Hematopoietic multipotent progenitor cell treated with erythropoietin and hydrocortisone succinate and interleukin-3 and kit ligand, for 17 days (in vitro differentiated cells): ENCODE data around the gene PYGO2.

Experiments used
- DNase-seq: peaks from one replicate; pipeline ENCODE4 v3.0.0-alpha.2; 2015; ENCODE audit warnings: low spot score

Gene PYGO2

GRCh38 chr1:154961207-154962155 is at the start of gene PYGO2:
Gene PYGO2 (minus strand): TSS chr1:154961782. CDS start chr1:154961576, 206 bp downstream.
- peak; percentile 83 for DNase-seq

- DNase-seq = no peak
Measured at GRCh38 chr1:155011004-155011416, 49.4 kb upstream of the PYGO2 start.

GRCh38 chr1:155010211-155010918 is 48.8 kb upstream of the PYGO2 start:
- DNase-seq = no peak

- DNase-seq = no peak
Measured at GRCh38 chr1:155009742-155010141, 48.2 kb upstream of the PYGO2 start.

- DNase-seq = no peak
Measured at GRCh38 chr1:155009221-155009711, 47.7 kb upstream of the PYGO2 start.

GRCh38 chr1:155008015-155008941 is 46.7 kb upstream of the PYGO2 start:
- DNase-seq = no peak

GRCh38 chr1:155007251-155007828 is 45.8 kb upstream of the PYGO2 start:
- DNase-seq = no peak

GRCh38 chr1:155006601-155007101 is 45.1 kb upstream of the PYGO2 start:
- peak; percentile 47 for DNase-seq

GRCh38 chr1:155005076-155006011 is 43.8 kb upstream of the PYGO2 start:
- DNase-seq = no peak

GRCh38 chr1:155004352-155005075 is 42.9 kb upstream of the PYGO2 start:
- no peak for DNase-seq

- DNase-seq = no peak
Measured at GRCh38 chr1:155003766-155004351, 42.3 kb upstream of the PYGO2 start.

GRCh38 chr1:155003227-155003765 is 41.7 kb upstream of the PYGO2 start:
- no peak for DNase-seq

- DNase-seq = no peak
Measured at GRCh38 chr1:155002464-155003226, 41.1 kb upstream of the PYGO2 start, which contains the start of gene ZBTB7B. Gene ZBTB7B (plus strand): TSS chr1:155002802. CDS start chr1:155014661, 11,859 bp downstream.

GRCh38 chr1:155001675-155002463 is 40.3 kb upstream of the PYGO2 start:
- peak; percentile 94 for DNase-seq

- no peak for DNase-seq
Measured at GRCh38 chr1:155001425-155001674, 39.8 kb upstream of the PYGO2 start.

- DNase-seq = peak; percentile 82
Measured at GRCh38 chr1:155000726-155001424, 39.3 kb upstream of the PYGO2 start.

- no peak for DNase-seq
Measured at GRCh38 chr1:155000411-155000725, 38.8 kb upstream of the PYGO2 start.
